ENCODE data around the gene AADACL2.
"Not testable (repeated sequence)": the region's sequence is repeated elsewhere in the genome, so short reads cannot be mapped to it uniquely, and the experiment has no call there.

DNA sequence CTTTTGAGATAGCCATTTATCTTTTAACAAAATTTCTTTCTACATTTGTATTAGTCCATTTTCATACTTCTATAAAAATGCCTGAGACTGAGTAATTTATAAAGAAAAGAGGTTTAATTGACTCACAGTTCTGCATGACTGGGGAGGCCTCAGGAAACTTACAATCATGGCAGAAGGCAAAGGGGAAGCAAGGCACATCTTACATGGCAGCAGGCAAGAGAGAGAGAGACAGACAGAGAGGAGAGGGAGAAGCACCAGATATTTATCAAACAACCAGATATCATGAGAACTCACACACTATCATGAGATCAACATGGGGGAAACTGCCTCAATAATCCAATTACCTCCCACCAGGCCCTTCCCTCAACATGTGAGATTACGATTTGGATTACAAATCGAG is 57.0 kb downstream of the AADACL2 start:
- TF ChIP-seq, protein P1, sequence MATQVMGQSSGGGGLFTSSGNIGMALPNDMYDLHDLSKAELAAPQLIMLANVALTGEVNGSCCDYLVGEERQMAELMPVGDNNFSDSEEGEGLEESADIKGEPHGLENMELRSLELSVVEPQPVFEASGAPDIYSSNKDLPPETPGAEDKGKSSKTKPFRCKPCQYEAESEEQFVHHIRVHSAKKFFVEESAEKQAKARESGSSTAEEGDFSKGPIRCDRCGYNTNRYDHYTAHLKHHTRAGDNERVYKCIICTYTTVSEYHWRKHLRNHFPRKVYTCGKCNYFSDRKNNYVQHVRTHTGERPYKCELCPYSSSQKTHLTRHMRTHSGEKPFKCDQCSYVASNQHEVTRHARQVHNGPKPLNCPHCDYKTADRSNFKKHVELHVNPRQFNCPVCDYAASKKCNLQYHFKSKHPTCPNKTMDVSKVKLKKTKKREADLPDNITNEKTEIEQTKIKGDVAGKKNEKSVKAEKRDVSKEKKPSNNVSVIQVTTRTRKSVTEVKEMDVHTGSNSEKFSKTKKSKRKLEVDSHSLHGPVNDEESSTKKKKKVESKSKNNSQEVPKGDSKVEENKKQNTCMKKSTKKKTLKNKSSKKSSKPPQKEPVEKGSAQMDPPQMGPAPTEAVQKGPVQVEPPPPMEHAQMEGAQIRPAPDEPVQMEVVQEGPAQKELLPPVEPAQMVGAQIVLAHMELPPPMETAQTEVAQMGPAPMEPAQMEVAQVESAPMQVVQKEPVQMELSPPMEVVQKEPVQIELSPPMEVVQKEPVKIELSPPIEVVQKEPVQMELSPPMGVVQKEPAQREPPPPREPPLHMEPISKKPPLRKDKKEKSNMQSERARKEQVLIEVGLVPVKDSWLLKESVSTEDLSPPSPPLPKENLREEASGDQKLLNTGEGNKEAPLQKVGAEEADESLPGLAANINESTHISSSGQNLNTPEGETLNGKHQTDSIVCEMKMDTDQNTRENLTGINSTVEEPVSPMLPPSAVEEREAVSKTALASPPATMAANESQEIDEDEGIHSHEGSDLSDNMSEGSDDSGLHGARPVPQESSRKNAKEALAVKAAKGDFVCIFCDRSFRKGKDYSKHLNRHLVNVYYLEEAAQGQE (IDR thresholded peaks at IDR 0.05) = not testable (repeated sequence)
- TF ChIP-seq FOXA1, YY1 (IDR thresholded peaks at IDR 0.05): not testable (repeated sequence)

Measured in liver (tissue), 1 donor.